ENCODE measurements around the gene SHB.

SHB gene

GRCh38 chr9:37921546-37922300 is 147.3 kb downstream of the SHB start:
- Histone ChIP-seq H3K4ac (ENCODE audit: low read depth, low read length) (no peak overlapping the region), H2BK120ac (ENCODE audit: low read depth, low read length) (no peak overlapping the region), H3K23ac (ENCODE audit: low read length) (no peak overlapping the region), H4K8ac (ENCODE audit: low read depth, low read length) (no peak overlapping the region), H2AK5ac (ENCODE audit: low read length) (no peak overlapping the region), H3K56ac (ENCODE audit: low read length) (no peak overlapping the region), H4K5ac (ENCODE audit: low read length) (no peak overlapping the region), H3K36me3 (ENCODE audit: control insufficient read depth, insufficient read depth, low read length) (peaks cover 3% of the 10 kb centered on the region), H2BK5ac (ENCODE audit: low read length) (no peak overlapping the region), H3K79me1 (ENCODE audit: low read length) (peaks cover 17% of the 10 kb centered on the region), H3K4me3 (ENCODE audit: low read length) (no peak overlapping the region), H3K4me1 (ENCODE audit: control insufficient read depth, low read depth, low read length) (peaks cover 9% of the 10 kb centered on the region), H3K4me2 (ENCODE audit: low read length) (no peak overlapping the region), H2BK15ac (replicated peaks; ENCODE audit: low read depth) (no peak overlapping the region), H3K79me2 (ENCODE audit: control insufficient read depth, insufficient read depth, low read length) (peaks cover 3% of the 10 kb centered on the region), H3K18ac (ENCODE audit: low read length) (no peak overlapping the region), H3K9ac (ENCODE audit: low read length) (no peak overlapping the region), H3K27ac (ENCODE audit: low read depth, low read length) (no peak overlapping the region), H3K27me3 (ENCODE audit: insufficient read depth, low read length, poor library complexity) (no peaks in the 10 kb centered on the region)
- DNase-seq = no peak
- WGBS (ENCODE audit: extremely low coverage, insufficient coverage, low lambda C conversion rate) = no CpG with 5 or more reads among the region's 15 CpGs

- no CpG with 5 or more reads among the region's 7 CpGs for WGBS (ENCODE audit: extremely low coverage, insufficient coverage, low lambda C conversion rate)
Measured at GRCh38 chr9:37921168-37921510, 147.9 kb downstream of the SHB start.

GRCh38 chr9:37920471-37921167 is 148.4 kb downstream of the SHB start:
- peaks cover 3% of the 10 kb centered on the region for H3K36me3 ChIP-seq (ENCODE audit: control insufficient read depth, insufficient read depth, low read length)
- peaks cover 6% of the 10 kb centered on the region for H3K4me1 ChIP-seq (ENCODE audit: control insufficient read depth, low read depth, low read length)
- no peak overlapping the region for H3K56ac ChIP-seq (ENCODE audit: low read length)
- H4K8ac ChIP-seq (ENCODE audit: low read depth, low read length) = no peak overlapping the region
- H3K23ac ChIP-seq (ENCODE audit: low read length) = no peak overlapping the region
- H3K18ac ChIP-seq (ENCODE audit: low read length) = no peak overlapping the region
- H3K27ac ChIP-seq (ENCODE audit: low read depth, low read length) = no peak overlapping the region
- H2BK120ac ChIP-seq (ENCODE audit: low read depth, low read length) = no peak overlapping the region
- no CpG with 5 or more reads among the region's 5 CpGs for WGBS (ENCODE audit: extremely low coverage, insufficient coverage, low lambda C conversion rate)
- no peak overlapping the region for H3K4me3 ChIP-seq (ENCODE audit: low read length)
- no peak overlapping the region for H3K4ac ChIP-seq (ENCODE audit: low read depth, low read length)
- no peak overlapping the region for H3K4me2 ChIP-seq (ENCODE audit: low read length)
- no peak overlapping the region for H2AK5ac ChIP-seq (ENCODE audit: low read length)
- no peaks in the 10 kb centered on the region for H3K27me3 ChIP-seq (ENCODE audit: insufficient read depth, low read length, poor library complexity)
- H3K79me1 ChIP-seq (ENCODE audit: low read length) = peaks cover 7% of the 10 kb centered on the region
- H2BK5ac ChIP-seq (ENCODE audit: low read length) = no peak overlapping the region
- H4K5ac ChIP-seq (ENCODE audit: low read length) = no peak overlapping the region
- H3K79me2 ChIP-seq (ENCODE audit: control insufficient read depth, insufficient read depth, low read length) = no peaks in the 10 kb centered on the region
- DNase-seq = peak; percentile 55
- H3K9ac ChIP-seq (ENCODE audit: low read length) = no peak overlapping the region
- H2BK15ac ChIP-seq (replicated peaks; ENCODE audit: low read depth) = no peak overlapping the region

More at GRCh38 chr9:37921168-37921510, 147.9 kb downstream of the SHB start:
- DNase-seq = no peak
- Histone ChIP-seq H3K4me3 (ENCODE audit: low read length) (no peak overlapping the region), H3K79me1 (ENCODE audit: low read length) (peaks cover 11% of the 10 kb centered on the region), H3K79me2 (ENCODE audit: control insufficient read depth, insufficient read depth, low read length) (no peaks in the 10 kb centered on the region), H4K8ac (ENCODE audit: low read depth, low read length) (no peak overlapping the region), H3K18ac (ENCODE audit: low read length) (no peak overlapping the region), H3K4ac (ENCODE audit: low read depth, low read length) (no peak overlapping the region), H3K4me1 (ENCODE audit: control insufficient read depth, low read depth, low read length) (peaks cover 6% of the 10 kb centered on the region), H3K56ac (ENCODE audit: low read length) (no peak overlapping the region), H3K23ac (ENCODE audit: low read length) (no peak overlapping the region), H2BK15ac (replicated peaks; ENCODE audit: low read depth) (no peak overlapping the region), H4K5ac (ENCODE audit: low read length) (no peak overlapping the region), H3K4me2 (ENCODE audit: low read length) (no peak overlapping the region), H3K27me3 (ENCODE audit: insufficient read depth, low read length, poor library complexity) (no peaks in the 10 kb centered on the region), H3K9ac (ENCODE audit: low read length) (no peak overlapping the region), H3K27ac (ENCODE audit: low read depth, low read length) (no peak overlapping the region), H2BK5ac (ENCODE audit: low read length) (no peak overlapping the region), H2AK5ac (ENCODE audit: low read length) (no peak overlapping the region), H3K36me3 (ENCODE audit: control insufficient read depth, insufficient read depth, low read length) (peaks cover 3% of the 10 kb centered on the region), H2BK120ac (ENCODE audit: low read depth, low read length) (no peak overlapping the region)

GRCh38 chr9:37919956-37920335 is 149.1 kb downstream of the SHB start:
- Histone ChIP-seq H3K4me1 (ENCODE audit: control insufficient read depth, low read depth, low read length) (peaks cover 6% of the 10 kb centered on the region), H3K9ac (ENCODE audit: low read length) (no peak overlapping the region), H3K79me2 (ENCODE audit: control insufficient read depth, insufficient read depth, low read length) (no peaks in the 10 kb centered on the region), H3K36me3 (ENCODE audit: control insufficient read depth, insufficient read depth, low read length) (peaks cover 3% of the 10 kb centered on the region), H2BK15ac (replicated peaks; ENCODE audit: low read depth) (no peak overlapping the region), H2AK5ac (ENCODE audit: low read length) (no peak overlapping the region), H3K27me3 (ENCODE audit: insufficient read depth, low read length, poor library complexity) (no peaks in the 10 kb centered on the region), H2BK120ac (ENCODE audit: low read depth, low read length) (no peak overlapping the region), H3K56ac (ENCODE audit: low read length) (no peak overlapping the region), H3K79me1 (ENCODE audit: low read length) (peaks cover 6% of the 10 kb centered on the region), H3K18ac (ENCODE audit: low read length) (no peak overlapping the region), H2BK5ac (ENCODE audit: low read length) (no peak overlapping the region), H3K4me3 (ENCODE audit: low read length) (no peak overlapping the region), H3K4me2 (ENCODE audit: low read length) (no peak overlapping the region), H3K23ac (ENCODE audit: low read length) (no peak overlapping the region), H3K27ac (ENCODE audit: low read depth, low read length) (no peak overlapping the region), H4K5ac (ENCODE audit: low read length) (no peak overlapping the region), H4K8ac (ENCODE audit: low read depth, low read length) (no peak overlapping the region), H3K4ac (ENCODE audit: low read depth, low read length) (no peak overlapping the region)
- DNase-seq = no peak
- WGBS (ENCODE audit: extremely low coverage, insufficient coverage, low lambda C conversion rate) = no CpG with 5 or more reads among the region's 6 CpGs

GRCh38 chr9:37919246-37919955 is 149.6 kb downstream of the SHB start:
- H2AK5ac ChIP-seq (ENCODE audit: low read length) = no peak overlapping the region
- H2BK15ac ChIP-seq (replicated peaks; ENCODE audit: low read depth) = no peak overlapping the region
- no peaks in the 10 kb centered on the region for H3K27me3 ChIP-seq (ENCODE audit: insufficient read depth, low read length, poor library complexity)
- no peaks in the 10 kb centered on the region for H3K79me2 ChIP-seq (ENCODE audit: control insufficient read depth, insufficient read depth, low read length)
- no peak overlapping the region for H4K5ac ChIP-seq (ENCODE audit: low read length)
- no peak overlapping the region for H4K8ac ChIP-seq (ENCODE audit: low read depth, low read length)
- no peak overlapping the region for H2BK120ac ChIP-seq (ENCODE audit: low read depth, low read length)
- no peak overlapping the region for H3K56ac ChIP-seq (ENCODE audit: low read length)
- peaks cover 3% of the 10 kb centered on the region for H3K36me3 ChIP-seq (ENCODE audit: control insufficient read depth, insufficient read depth, low read length)
- no peak overlapping the region for H3K18ac ChIP-seq (ENCODE audit: low read length)
- H3K4ac ChIP-seq (ENCODE audit: low read depth, low read length) = no peak overlapping the region
- no peak overlapping the region for H3K9ac ChIP-seq (ENCODE audit: low read length)
- H3K27ac ChIP-seq (ENCODE audit: low read depth, low read length) = no peak overlapping the region
- no peak for DNase-seq
- H3K4me1 ChIP-seq (ENCODE audit: control insufficient read depth, low read depth, low read length) = peaks cover 6% of the 10 kb centered on the region
- H3K79me1 ChIP-seq (ENCODE audit: low read length) = peaks cover 6% of the 10 kb centered on the region
- H3K4me3 ChIP-seq (ENCODE audit: low read length) = no peak overlapping the region
- no peak overlapping the region for H3K4me2 ChIP-seq (ENCODE audit: low read length)
- H3K23ac ChIP-seq (ENCODE audit: low read length) = no peak overlapping the region
- WGBS (ENCODE audit: extremely low coverage, insufficient coverage, low lambda C conversion rate) = no CpG with 5 or more reads among the region's 16 CpGs
- no peak overlapping the region for H2BK5ac ChIP-seq (ENCODE audit: low read length)

All from mesendoderm (in vitro differentiated cells).